ENCODE data around the gene INTS15.

INTS15 gene

GRCh38 chr7:6615723-6616555, 26.1 kb downstream of the INTS15 start:
- in situ Hi-C loops (cut with MboI; ENCODE audit: low sequenced_read_pairs) = no loop called here

- in situ Hi-C loops (cut with MboI; ENCODE audit: low sequenced_read_pairs) = no loop called here
Observed at GRCh38 chr7:6616854-6617643, 27.2 kb downstream of the INTS15 start.

- in situ Hi-C loops (cut with MboI; ENCODE audit: low sequenced_read_pairs) = no loop called here
Observed at GRCh38 chr7:6618621-6619020, 28.8 kb downstream of the INTS15 start.

- in situ Hi-C loops (cut with MboI; ENCODE audit: low sequenced_read_pairs) = no loop called here
Observed at GRCh38 chr7:6619961-6620360, 30.1 kb downstream of the INTS15 start.

GRCh38 chr7:6621195-6622133, 31.6 kb downstream of the INTS15 start:
- in situ Hi-C loops (cut with MboI; ENCODE audit: low sequenced_read_pairs) = no loop called here

GRCh38 chr7:6622134-6622710, 32.4 kb downstream of the INTS15 start:
- in situ Hi-C loops (cut with MboI; ENCODE audit: low sequenced_read_pairs) = no loop called here

GRCh38 chr7:6623589-6624245, 33.9 kb downstream of the INTS15 start:
- in situ Hi-C loops (cut with MboI; ENCODE audit: low sequenced_read_pairs) = no loop called here

GRCh38 chr7:6624246-6624611, 34.4 kb downstream of the INTS15 start:
- in situ Hi-C loops (cut with MboI; ENCODE audit: low sequenced_read_pairs) = no loop called here

- in situ Hi-C loops (cut with MboI; ENCODE audit: low sequenced_read_pairs) = loop anchor here (25.0 kb wide), 1 partner anchor 109 kb away; no protein-coding TSS in a partner anchor
Observed at GRCh38 chr7:6628045-6628444, 38.2 kb downstream of the INTS15 start.

- in situ Hi-C loops (cut with MboI; ENCODE audit: low sequenced_read_pairs) = loop anchor here (25.0 kb wide), 1 partner anchor 107 kb away; no protein-coding TSS in a partner anchor
Observed at GRCh38 chr7:6630007-6630849, 40.4 kb downstream of the INTS15 start.

GRCh38 chr7:6631605-6632004, 41.8 kb downstream of the INTS15 start:
- in situ Hi-C loops (cut with MboI; ENCODE audit: low sequenced_read_pairs) = loop anchor here (25.0 kb wide), 1 partner anchor 106 kb away; no protein-coding TSS in a partner anchor

GRCh38 chr7:6634021-6634420, 44.2 kb downstream of the INTS15 start:
- in situ Hi-C loops (cut with MboI; ENCODE audit: low sequenced_read_pairs) = loop anchor here (25.0 kb wide), 1 partner anchor 103 kb away; no protein-coding TSS in a partner anchor

- in situ Hi-C loops (cut with MboI; ENCODE audit: low sequenced_read_pairs) = loop anchor here (25.0 kb wide), 1 partner anchor 102 kb away; no protein-coding TSS in a partner anchor
Observed at GRCh38 chr7:6634971-6635370, 45.1 kb downstream of the INTS15 start.

GRCh38 chr7:6636741-6637543, 47.1 kb downstream of the INTS15 start, which contains the start of gene ZNF316:
Gene ZNF316, plus strand, starts transcription at chr7:6637318. Its CDS starts 5,092 bp downstream, at chr7:6642410.
- in situ Hi-C loops (cut with MboI; ENCODE audit: low sequenced_read_pairs) = loop anchor here (25.0 kb wide), 1 partner anchor 100 kb away; no protein-coding TSS in a partner anchor

GRCh38 chr7:6637544-6638229, 47.9 kb downstream of the INTS15 start:
- in situ Hi-C loops (cut with MboI; ENCODE audit: low sequenced_read_pairs) = loop anchor here (25.0 kb wide), 1 partner anchor 100 kb away; no protein-coding TSS in a partner anchor

- in situ Hi-C loops (cut with MboI; ENCODE audit: low sequenced_read_pairs) = loop anchor here (25.0 kb wide), 1 partner anchor 98 kb away; no protein-coding TSS in a partner anchor
Observed at GRCh38 chr7:6639032-6639431, 49.2 kb downstream of the INTS15 start.

GRCh38 chr7:6639627-6640026, 49.8 kb downstream of the INTS15 start:
- in situ Hi-C loops (cut with MboI; ENCODE audit: low sequenced_read_pairs) = loop anchor here (25.0 kb wide), 1 partner anchor 98 kb away; no protein-coding TSS in a partner anchor
